Testis (tissue), 3 donors: Measurements from ENCODE around the gene KCTD5. TPM values are rescaled to one million over a fixed set of nuclear protein-coding genes. Genes with fewer than 3 reads are reported as not detected.

Experiments
- DNase-seq: peaks from one replicate; pipeline ENCODE4 v3.0.0-alpha.2; 2019
- H3K27ac ChIP-seq, 2 donors: fragments of 200-600 bp; sonication (generic); one replicate each; pipeline ENCODE4 v1.5.1; 2019
- H3K27me3 ChIP-seq: fragments of 200-600 bp; sonication (generic); one replicate; pipeline ENCODE4 v1.5.1; 2019
- H3K36me3 ChIP-seq: fragments of 200-600 bp; sonication (generic); one replicate; pipeline ENCODE4 v1.5.1; 2017; ENCODE audit warnings: low read depth; ENCODE audit errors: missing control alignments
- H3K4me1 ChIP-seq: fragments of 200-600 bp; sonication (generic); one replicate; pipeline ENCODE4 v1.5.1; 2019
- H3K4me3 ChIP-seq, 2 donors: fragments of 200-600 bp; sonication (generic); one replicate each; pipeline ENCODE4 v1.5.1; 2017 to 2019
- H3K9me3 ChIP-seq: fragments of 200-600 bp; sonication (generic); one replicate; pipeline ENCODE4 v1.5.1; 2017
- POLR2A ChIP-seq: fragments of 450-650 bp; IDR thresholded peaks from one replicate; pipeline ENCODE4 v1.6.1; 2017; ENCODE audit warnings: antibody characterized with exemption, mild to moderate bottlenecking, moderate library complexity
- WGBS, 2 donors: methylation state at CpG; one replicate each; pipeline ENCODE4 v1.1.5; 2018; 5-methylcytosine and 5-hydroxymethylcytosine counted together
- intact Hi-C: fragments of 100-400 bp; cut with DNase I; formaldehyde crosslinking; loops from one replicate; pipeline ENCODE4 v1.15.1; 2023; ENCODE audit warnings: low total_unique reads
- polyA plus RNA-seq: library from polyadenylated mRNA; stranded (reverse); fragments of 350-450 nt; fragmentation: Illumina TruSeq; extraction: RNeasy Lipid Tissue Mini Kit (QIAGEN cat#74804); gene quantifications from one replicate; pipeline ENCODE4 v1.2.3, GENCODE V29; 2014; ENCODE audit warnings: low read depth, low replicate concordance; ENCODE audit not compliant: insufficient read depth
- total RNA-seq, 2 donors: library from RNA; depleted of rRNA; stranded (reverse); fragments of >200 nt; gene quantifications; one replicate each; pipeline ENCODE4 v1.2.3, GENCODE V29; 2016
- TF ChIP-seq, protein P1 (sequence below), 3 experiments: fragments of 450-650 bp in 2 of 3; fragments of 200-600 bp in 1 of 3; sonication (generic) in 1 of 3; IDR thresholded peaks; one replicate each; pipeline ENCODE4 v1.5.1; 2016 to 2019; ENCODE audit warnings: antibody characterized with exemption in 3 of 3, mild to moderate bottlenecking in 2 of 3, moderate library complexity in 1 of 3

KCTD5 gene
- total and polyA plus RNA-seq, 3 donors from 2014 or later: 33.3 to 72.2 (median 63.9) TPM

DNA sequence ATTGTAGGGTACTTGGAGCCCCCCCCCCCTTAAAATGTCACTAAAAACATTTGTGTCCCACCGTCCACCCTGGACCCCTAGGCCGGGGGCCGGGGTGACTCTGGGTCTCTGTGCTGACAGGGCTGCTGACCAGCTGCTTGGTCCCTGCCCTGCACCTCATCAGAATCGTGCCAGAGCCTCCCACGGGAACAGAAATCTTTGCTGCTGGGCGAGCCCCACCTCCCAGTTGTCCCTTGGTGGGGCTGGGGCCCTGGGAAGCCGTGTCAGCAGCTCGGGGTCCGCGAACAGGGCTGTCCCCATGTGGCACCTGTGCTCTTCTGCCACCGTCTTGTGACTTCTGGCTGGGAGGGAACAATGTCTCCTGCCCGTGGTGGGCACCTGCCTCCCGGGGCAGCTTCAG, 18.5 kb downstream of the KCTD5 start:
- no peak overlapping the region for H3K4me3 ChIP-seq
- intact Hi-C loops: no loop called here
- no peaks in the 10 kb centered on the region for H3K27me3 ChIP-seq
- TF ChIP-seq POLR2A: no peak
- TF ChIP-seq, protein P1, sequence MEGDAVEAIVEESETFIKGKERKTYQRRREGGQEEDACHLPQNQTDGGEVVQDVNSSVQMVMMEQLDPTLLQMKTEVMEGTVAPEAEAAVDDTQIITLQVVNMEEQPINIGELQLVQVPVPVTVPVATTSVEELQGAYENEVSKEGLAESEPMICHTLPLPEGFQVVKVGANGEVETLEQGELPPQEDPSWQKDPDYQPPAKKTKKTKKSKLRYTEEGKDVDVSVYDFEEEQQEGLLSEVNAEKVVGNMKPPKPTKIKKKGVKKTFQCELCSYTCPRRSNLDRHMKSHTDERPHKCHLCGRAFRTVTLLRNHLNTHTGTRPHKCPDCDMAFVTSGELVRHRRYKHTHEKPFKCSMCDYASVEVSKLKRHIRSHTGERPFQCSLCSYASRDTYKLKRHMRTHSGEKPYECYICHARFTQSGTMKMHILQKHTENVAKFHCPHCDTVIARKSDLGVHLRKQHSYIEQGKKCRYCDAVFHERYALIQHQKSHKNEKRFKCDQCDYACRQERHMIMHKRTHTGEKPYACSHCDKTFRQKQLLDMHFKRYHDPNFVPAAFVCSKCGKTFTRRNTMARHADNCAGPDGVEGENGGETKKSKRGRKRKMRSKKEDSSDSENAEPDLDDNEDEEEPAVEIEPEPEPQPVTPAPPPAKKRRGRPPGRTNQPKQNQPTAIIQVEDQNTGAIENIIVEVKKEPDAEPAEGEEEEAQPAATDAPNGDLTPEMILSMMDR (IDR thresholded peaks at IDR 0.05): no peak
- H3K4me1 ChIP-seq: no peaks in the 10 kb centered on the region
- no peaks in the 10 kb centered on the region for H3K9me3 ChIP-seq
- H3K36me3 ChIP-seq: no peaks in the 10 kb centered on the region
- DNase-seq: no peak
- WGBS, 2 donors: 76 to 82% methylated on average over 11 to 12 of the region's 13 CpGs
- no peak overlapping the region for H3K27ac ChIP-seq

DNA sequence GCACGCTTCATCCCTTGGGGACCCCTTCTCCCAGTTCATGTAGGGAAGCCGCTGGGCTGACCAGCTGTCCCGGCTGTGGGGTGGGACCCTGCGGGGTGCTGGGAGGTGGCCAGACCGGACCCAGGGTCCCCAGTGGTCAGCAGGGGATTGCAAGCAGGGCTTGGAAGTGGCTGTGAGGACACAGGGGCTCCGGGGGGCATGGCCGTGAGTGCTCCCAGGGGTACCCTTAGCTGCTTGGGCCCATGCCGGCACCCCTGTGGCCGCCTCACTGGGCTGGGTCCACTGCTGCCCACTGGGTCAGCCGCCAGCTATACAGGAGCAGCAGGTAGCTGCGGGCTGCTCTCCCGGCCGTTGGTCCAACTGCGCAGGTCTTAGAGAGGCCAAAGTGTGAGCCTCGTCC, 18.9 kb downstream of the KCTD5 start:
- intact Hi-C loops: no loop called here
- no peak overlapping the region for H3K4me3 ChIP-seq
- no peaks in the 10 kb centered on the region for H3K27me3 ChIP-seq
- no peak for TF ChIP-seq POLR2A
- TF ChIP-seq, protein P1 (IDR thresholded peaks at IDR 0.05): no peak
- H3K9me3 ChIP-seq: no peaks in the 10 kb centered on the region
- no peak overlapping the region for H3K27ac ChIP-seq
- no peak for DNase-seq
- H3K4me1 ChIP-seq: no peaks in the 10 kb centered on the region
- no peaks in the 10 kb centered on the region for H3K36me3 ChIP-seq
- WGBS, 2 donors: 93 to 95% methylated on average over 4 to 15 of the region's 15 CpGs

DNA sequence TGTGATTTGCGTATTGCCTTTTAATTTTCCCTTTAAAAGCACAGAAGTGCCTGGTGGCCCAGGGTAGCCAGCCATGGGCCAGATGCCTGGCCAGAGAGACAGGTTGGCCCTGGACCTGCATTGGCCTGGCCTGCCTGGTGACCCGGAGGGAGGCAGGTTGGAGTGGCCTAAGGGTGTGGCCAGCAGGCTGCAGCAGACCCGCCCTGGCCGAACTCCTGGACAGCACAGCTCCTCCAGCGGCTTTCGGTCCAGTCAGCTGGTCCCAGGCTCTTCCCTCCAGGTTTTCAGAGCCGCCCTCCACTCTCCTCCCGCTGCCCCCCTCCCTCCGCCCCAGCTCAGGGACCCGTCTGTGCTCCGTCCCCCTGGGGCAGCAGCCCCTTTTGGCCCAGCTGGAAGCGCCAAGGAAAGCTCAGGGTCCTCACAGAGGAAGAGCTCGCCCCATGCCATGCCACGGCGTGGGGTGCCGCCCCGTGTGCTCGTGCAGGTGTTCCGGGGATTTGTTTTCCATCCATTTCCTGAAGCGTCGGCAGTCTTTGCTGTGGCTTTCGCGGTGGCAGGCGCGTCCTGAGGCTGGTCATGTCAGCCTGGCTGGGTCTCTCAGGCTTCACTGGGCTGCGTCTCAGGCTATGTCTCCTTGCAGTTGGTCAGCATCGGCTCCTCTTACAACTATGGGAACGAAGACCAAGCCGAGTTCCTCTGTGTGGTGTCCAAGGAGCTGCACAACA, 19.6 kb downstream of the KCTD5 start:
- WGBS, 2 donors: 88 to 93% methylated on average over 20 to 29 of the region's 29 CpGs
- DNase-seq: no peak
- Histone ChIP-seq H3K36me3 (no peaks in the 10 kb centered on the region), H3K27ac (no peak overlapping the region), H3K4me3 (no peak overlapping the region), H3K9me3 (no peaks in the 10 kb centered on the region), H3K27me3 (no peaks in the 10 kb centered on the region), H3K4me1 (no peaks in the 10 kb centered on the region)
- intact Hi-C loops: no loop called here
- TF ChIP-seq POLR2A: no peak
- TF ChIP-seq, protein P1 (IDR thresholded peaks at IDR 0.05): no peak

DNA sequence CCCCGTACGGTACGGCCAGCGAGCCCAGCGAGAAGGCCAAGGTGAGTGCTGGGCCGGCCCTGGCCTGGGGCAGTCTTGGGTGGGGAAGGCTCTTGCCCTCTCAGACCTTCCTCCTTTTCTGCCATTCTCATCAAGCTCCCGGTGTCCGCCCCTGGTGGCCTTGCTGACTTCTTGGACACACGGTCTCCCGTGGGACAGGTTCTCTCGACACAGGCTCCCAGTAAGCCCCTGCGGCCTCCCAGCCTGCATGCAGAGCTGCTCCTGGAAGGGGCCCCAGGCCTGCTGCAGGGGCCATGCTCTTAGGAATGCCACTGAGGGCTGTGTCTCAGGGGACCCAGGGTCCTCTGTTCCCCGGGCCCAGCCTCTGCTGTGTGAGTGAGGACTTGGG, 20.1 kb downstream of the KCTD5 start:
- H3K4me3 ChIP-seq: no peak overlapping the region
- H3K27ac ChIP-seq: no peak overlapping the region
- H3K36me3 ChIP-seq: no peaks in the 10 kb centered on the region
- no peaks in the 10 kb centered on the region for H3K9me3 ChIP-seq
- no peaks in the 10 kb centered on the region for H3K4me1 ChIP-seq
- 81 to 97% methylated on average over 10 to 13 of the region's 13 CpGs for WGBS, 2 donors
- H3K27me3 ChIP-seq: no peaks in the 10 kb centered on the region
- intact Hi-C loops: no loop called here
- no peak for DNase-seq
- TF ChIP-seq, protein P1 (IDR thresholded peaks at IDR 0.05): no peak
